DOHH2 (cell line): ENCODE results near the gene URB1.
"Not testable (repeated sequence)": the region's sequence is repeated elsewhere in the genome, so short reads cannot be mapped to it uniquely, and the experiment has no call there.

Experiments used
- H3F3A ChIP-seq: fragments of 200-600 bp; sonication (generic), shearing (Covaris generic); 2 replicates; pipeline ENCODE4 v1.6.0; 2016; ENCODE audit warnings: antibody characterized with exemption, mild to moderate bottlenecking; ENCODE audit not compliant: control insufficient read depth, insufficient read depth
- H3K27ac ChIP-seq: fragments of 200-600 bp; sonication (generic); 2 replicates; pipeline ENCODE4 v1.5.1; 2014; ENCODE audit warnings: low read depth, mild to moderate bottlenecking, low read length, moderate library complexity
- H3K27me3 ChIP-seq: fragments of 200-600 bp; sonication (generic); 2 replicates; pipeline ENCODE4 v1.6.1; 2014; ENCODE audit warnings: mild to moderate bottlenecking, low read length, mixed read lengths; ENCODE audit not compliant: control insufficient read depth
- H3K36me3 ChIP-seq: fragments of 200-600 bp; sonication (generic); 2 replicates; pipeline ENCODE4 v1.6.1; 2014; ENCODE audit warnings: mild to moderate bottlenecking, low read length, moderate library complexity, mixed read lengths; ENCODE audit not compliant: control insufficient read depth
- H3K4me1 ChIP-seq: fragments of 200-600 bp; sonication (generic); 2 replicates; pipeline ENCODE4 v1.6.1; 2014; ENCODE audit warnings: mild to moderate bottlenecking, low read length, mixed read lengths; ENCODE audit not compliant: control insufficient read depth
- H3K4me2 ChIP-seq: fragments of 200-600 bp; sonication (generic); 2 replicates; pipeline ENCODE4 v1.6.0; 2014; ENCODE audit warnings: mild to moderate bottlenecking, low read length, moderate library complexity
- H3K4me3 ChIP-seq: fragments of 200-600 bp; sonication (generic); 2 replicates; pipeline ENCODE4 v1.5.1; 2014; ENCODE audit warnings: mild to moderate bottlenecking, low read length, mixed read lengths
- H3K79me2 ChIP-seq: fragments of 200-600 bp; sonication (generic); 2 replicates; pipeline ENCODE4 v1.6.1; 2014; ENCODE audit warnings: mild to moderate bottlenecking, low read length, mixed read lengths; ENCODE audit not compliant: control insufficient read depth
- H3K9me2 ChIP-seq: fragments of 200-600 bp; sonication (generic); replicated peaks from 2 replicates; pipeline ENCODE4 v1.6.1; 2014; ENCODE audit warnings: mild to moderate bottlenecking, low read length, mixed read lengths; ENCODE audit not compliant: control insufficient read depth
- H3K9me3 ChIP-seq: fragments of 200-600 bp; sonication (generic); 2 replicates; pipeline ENCODE4 v1.6.1; 2014; ENCODE audit warnings: antibody characterized with exemption, low read length, mixed read lengths; ENCODE audit not compliant: control insufficient read depth, insufficient read depth
- H4K20me1 ChIP-seq: fragments of 200-600 bp; sonication (generic); 2 replicates; pipeline ENCODE4 v1.6.0; 2014; ENCODE audit warnings: low read depth, mild to moderate bottlenecking, antibody characterized with exemption, low read length, moderate library complexity; ENCODE audit not compliant: control insufficient read depth, insufficient read depth
- EZH2phosphoT487 ChIP-seq: fragments of 200-600 bp; sonication (generic); IDR thresholded peaks from 2 replicates; pipeline ENCODE4 v1.6.1; 2017; ENCODE audit warnings: borderline replicate concordance, mild to moderate bottlenecking, antibody characterized with exemption, low read length, moderate library complexity, mixed read lengths
- TF ChIP-seq, protein P1 (sequence below): fragments of 200-600 bp; sonication (generic); IDR thresholded peaks from one replicate; pipeline ENCODE4 v1.5.1; 2014; ENCODE audit warnings: antibody characterized with exemption, mild to moderate bottlenecking, low read depth, low read length; ENCODE audit not compliant: poor library complexity, severe bottlenecking

URB1 gene

DNA sequence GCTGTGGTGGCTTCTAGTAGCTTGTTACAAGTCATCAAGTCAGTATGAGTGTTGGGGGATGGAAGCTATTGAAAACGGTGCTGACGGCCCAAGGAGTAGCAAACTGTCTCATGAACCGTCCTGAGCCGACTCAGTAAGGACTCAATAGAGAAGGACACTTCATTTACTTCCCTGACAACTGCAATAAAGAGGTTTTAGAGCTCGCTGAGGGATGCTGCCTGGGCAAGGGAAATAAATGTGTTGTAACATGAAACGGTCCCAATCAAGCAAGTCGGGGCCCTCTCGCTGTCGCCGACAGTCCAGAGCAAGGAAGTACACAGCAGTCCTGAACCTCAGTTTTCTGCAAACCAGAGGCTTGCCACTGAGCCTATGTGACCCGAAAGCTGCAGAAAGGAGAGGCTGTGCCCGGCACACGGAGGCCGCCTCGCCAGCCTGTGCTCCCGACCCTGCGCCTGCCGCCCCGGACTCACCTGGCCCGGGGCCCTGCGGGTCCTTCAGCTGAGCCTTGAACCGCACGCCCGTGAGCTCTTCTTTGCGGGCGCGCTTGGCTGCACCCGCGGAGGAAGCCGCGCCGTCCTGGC is 423 bp downstream of the URB1 start:
- peak overlapping the region; percentile 86 for H3K4me3 ChIP-seq
- H3K4me1 ChIP-seq, result peaks cover 24% of the 10 kb centered on the region
- peak overlapping the region; percentile 12 for H3K27ac ChIP-seq
- peaks cover 61% of the 10 kb centered on the region for H3K79me2 ChIP-seq
- no peaks in the 10 kb centered on the region for H3K27me3 ChIP-seq
- H3K4me2 ChIP-seq, result peak overlapping the region; percentile 83
- peaks cover 36% of the 10 kb centered on the region for H3K36me3 ChIP-seq
- no peaks in the 10 kb centered on the region for H3K9me2 ChIP-seq
- peaks cover 18% of the 10 kb centered on the region; the same call in 1 of the 2 replicates for H4K20me1 ChIP-seq
- no peaks in the 10 kb centered on the region for H3K9me3 ChIP-seq
- TF ChIP-seq EZH2phosphoT487, result no peak
- TF ChIP-seq, protein P1, sequence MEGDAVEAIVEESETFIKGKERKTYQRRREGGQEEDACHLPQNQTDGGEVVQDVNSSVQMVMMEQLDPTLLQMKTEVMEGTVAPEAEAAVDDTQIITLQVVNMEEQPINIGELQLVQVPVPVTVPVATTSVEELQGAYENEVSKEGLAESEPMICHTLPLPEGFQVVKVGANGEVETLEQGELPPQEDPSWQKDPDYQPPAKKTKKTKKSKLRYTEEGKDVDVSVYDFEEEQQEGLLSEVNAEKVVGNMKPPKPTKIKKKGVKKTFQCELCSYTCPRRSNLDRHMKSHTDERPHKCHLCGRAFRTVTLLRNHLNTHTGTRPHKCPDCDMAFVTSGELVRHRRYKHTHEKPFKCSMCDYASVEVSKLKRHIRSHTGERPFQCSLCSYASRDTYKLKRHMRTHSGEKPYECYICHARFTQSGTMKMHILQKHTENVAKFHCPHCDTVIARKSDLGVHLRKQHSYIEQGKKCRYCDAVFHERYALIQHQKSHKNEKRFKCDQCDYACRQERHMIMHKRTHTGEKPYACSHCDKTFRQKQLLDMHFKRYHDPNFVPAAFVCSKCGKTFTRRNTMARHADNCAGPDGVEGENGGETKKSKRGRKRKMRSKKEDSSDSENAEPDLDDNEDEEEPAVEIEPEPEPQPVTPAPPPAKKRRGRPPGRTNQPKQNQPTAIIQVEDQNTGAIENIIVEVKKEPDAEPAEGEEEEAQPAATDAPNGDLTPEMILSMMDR, result no peak
- no peaks in the 10 kb centered on the region for H3F3A ChIP-seq

- Histone ChIP-seq H3K36me3 (peaks cover 36% of the 10 kb centered on the region), H3K27me3 (no peaks in the 10 kb centered on the region), H3K4me2 (peak overlapping the region; percentile 83), H3K27ac (no peak overlapping the region), H4K20me1 (peaks cover 18% of the 10 kb centered on the region; the same call in 1 of the 2 replicates), H3K4me3 (peak overlapping the region; percentile 86), H3K4me1 (peaks cover 24% of the 10 kb centered on the region), H3K9me2 (no peaks in the 10 kb centered on the region), H3F3A (no peaks in the 10 kb centered on the region), H3K79me2 (peaks cover 67% of the 10 kb centered on the region), H3K9me3 (no peaks in the 10 kb centered on the region)
- TF ChIP-seq, protein P1, result no peak
- no peak for TF ChIP-seq EZH2phosphoT487
Measured at GRCh38 chr21:32391755-32392154, 1.1 kb downstream of the URB1 start.

GRCh38 chr21:32390537-32391224 is 2.1 kb downstream of the URB1 start:
- peaks cover 18% of the 10 kb centered on the region; the same call in 1 of the 2 replicates for H4K20me1 ChIP-seq
- peaks cover 41% of the 10 kb centered on the region for H3K36me3 ChIP-seq
- not testable (repeated sequence) for H3F3A ChIP-seq, H3K4me2 ChIP-seq, H3K27me3 ChIP-seq, H3K4me3 ChIP-seq, H3K27ac ChIP-seq, H3K9me2 ChIP-seq, H3K9me3 ChIP-seq
- peaks cover 77% of the 10 kb centered on the region for H3K79me2 ChIP-seq
- peaks cover 24% of the 10 kb centered on the region for H3K4me1 ChIP-seq

- Histone ChIP-seq H3K79me2 (peaks cover 86% of the 10 kb centered on the region), H3K4me1 (peaks cover 24% of the 10 kb centered on the region), H3F3A (no peaks in the 10 kb centered on the region), H4K20me1 (peaks cover 18% of the 10 kb centered on the region; the same call in 1 of the 2 replicates), H3K4me2 (no peak overlapping the region), H3K36me3 (peaks cover 50% of the 10 kb centered on the region), H3K27me3 (no peaks in the 10 kb centered on the region), H3K27ac (no peak overlapping the region), H3K4me3 (no peak overlapping the region), H3K9me2 (no peaks in the 10 kb centered on the region), H3K9me3 (no peaks in the 10 kb centered on the region)
- TF ChIP-seq, protein P1, result no peak
- TF ChIP-seq EZH2phosphoT487, result no peak
Measured at GRCh38 chr21:32389337-32390015, 3.3 kb downstream of the URB1 start.
